ENCODE results near the gene APLP1. TPM values are rescaled to one million over a fixed set of nuclear protein-coding genes. Genes with fewer than 3 reads are reported as not detected.
A peak's percentile ranks its signal among the peaks of the same experiment; 100 is the strongest.

Gene APLP1
- polyA plus RNA-seq, 2 of the 4 experiments (the other 2 are of a cell fraction): 54.7 to 60.4 TPM

DNA sequence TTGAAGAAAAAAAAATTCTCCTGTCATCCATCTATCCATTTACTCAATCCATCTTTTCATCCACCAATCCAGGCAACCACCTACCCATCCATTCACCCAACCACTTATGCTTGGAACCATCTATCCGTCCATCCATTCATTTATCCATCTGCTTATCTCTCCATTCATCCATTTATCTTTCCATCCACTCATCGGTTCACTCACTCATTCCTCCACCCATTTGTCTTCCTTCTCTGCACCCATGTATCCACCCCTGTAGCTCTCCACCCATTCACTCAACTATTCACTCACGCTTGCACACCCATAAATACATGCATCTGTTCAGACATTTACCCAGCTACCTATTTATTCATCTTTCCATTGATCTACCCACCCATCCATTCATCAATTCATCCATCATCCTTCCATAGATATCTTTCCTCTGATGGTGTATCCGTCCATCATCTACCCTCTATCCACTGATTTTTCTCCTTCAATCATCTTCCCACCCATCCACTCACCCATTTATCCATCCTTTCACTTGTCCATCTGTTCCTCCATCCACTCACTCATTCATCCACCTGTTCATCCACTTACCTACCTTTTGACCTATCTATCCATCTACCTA is 25.6 kb upstream of the APLP1 start:
- Histone ChIP-seq H3K4me1 (peaks cover 28% of the 10 kb centered on the region; the same call in 2 of the 3 replicates), H3K4me2 (no peak overlapping the region), H3K27ac (no peak overlapping the region), H3K9me3 (peaks cover 22% of the 10 kb centered on the region), H3K4me3 (no peak overlapping the region)
- 59% methylated on average over 4 of the region's 4 CpGs for whole genome bisulfite sequencing (ENCODE audit: missing lambda C conversion rate)
- POLR2A ChIA-PET: no interaction called here
- CTCF ChIA-PET: interaction anchor here (1.1 kb wide), 1 partner anchor 40 kb away, joined by 3 read pairs; no protein-coding TSS in a partner anchor
- no peak for ATAC-seq
- peak; percentile 43 for FAIRE-seq
- TF ChIP-seq POLR2A (IDR thresholded peaks at IDR 0.05; ENCODE audit: low read length) (no peak), EHMT2 (IDR thresholded peaks at IDR 0.05; ENCODE audit: low read depth) (no peak), CHD4 (IDR thresholded peaks at IDR 0.05; ENCODE audit: borderline replicate concordance) (no peak), EP300 (IDR thresholded peaks at IDR 0.05) (no peak), CHD2 (IDR thresholded peaks at IDR 0.05; ENCODE audit: low read length, partially characterized antibody) (no peak), HDAC2 (IDR thresholded peaks at IDR 0.05) (no peak), TFCP2L1 (CRISPR knock-in tag; IDR thresholded peaks at IDR 0.05) (no peak)
- TF ChIP-seq, protein P1, sequence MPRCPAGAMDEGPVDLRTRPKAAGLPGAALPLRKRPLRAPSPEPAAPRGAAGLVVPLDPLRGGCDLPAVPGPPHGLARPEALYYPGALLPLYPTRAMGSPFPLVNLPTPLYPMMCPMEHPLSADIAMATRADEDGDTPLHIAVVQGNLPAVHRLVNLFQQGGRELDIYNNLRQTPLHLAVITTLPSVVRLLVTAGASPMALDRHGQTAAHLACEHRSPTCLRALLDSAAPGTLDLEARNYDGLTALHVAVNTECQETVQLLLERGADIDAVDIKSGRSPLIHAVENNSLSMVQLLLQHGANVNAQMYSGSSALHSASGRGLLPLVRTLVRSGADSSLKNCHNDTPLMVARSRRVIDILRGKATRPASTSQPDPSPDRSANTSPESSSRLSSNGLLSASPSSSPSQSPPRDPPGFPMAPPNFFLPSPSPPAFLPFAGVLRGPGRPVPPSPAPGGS (IDR thresholded peaks at IDR 0.05): no peak
- TF ChIP-seq, protein P2, sequence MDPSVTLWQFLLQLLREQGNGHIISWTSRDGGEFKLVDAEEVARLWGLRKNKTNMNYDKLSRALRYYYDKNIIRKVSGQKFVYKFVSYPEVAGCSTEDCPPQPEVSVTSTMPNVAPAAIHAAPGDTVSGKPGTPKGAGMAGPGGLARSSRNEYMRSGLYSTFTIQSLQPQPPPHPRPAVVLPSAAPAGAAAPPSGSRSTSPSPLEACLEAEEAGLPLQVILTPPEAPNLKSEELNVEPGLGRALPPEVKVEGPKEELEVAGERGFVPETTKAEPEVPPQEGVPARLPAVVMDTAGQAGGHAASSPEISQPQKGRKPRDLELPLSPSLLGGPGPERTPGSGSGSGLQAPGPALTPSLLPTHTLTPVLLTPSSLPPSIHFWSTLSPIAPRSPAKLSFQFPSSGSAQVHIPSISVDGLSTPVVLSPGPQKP (IDR thresholded peaks at IDR 0.05; ENCODE audit: low read depth, low read length): no peak
- DNase-seq (ENCODE audit: low read depth in 1 of 2, low spot score in 1 of 2): no peak

DNA sequence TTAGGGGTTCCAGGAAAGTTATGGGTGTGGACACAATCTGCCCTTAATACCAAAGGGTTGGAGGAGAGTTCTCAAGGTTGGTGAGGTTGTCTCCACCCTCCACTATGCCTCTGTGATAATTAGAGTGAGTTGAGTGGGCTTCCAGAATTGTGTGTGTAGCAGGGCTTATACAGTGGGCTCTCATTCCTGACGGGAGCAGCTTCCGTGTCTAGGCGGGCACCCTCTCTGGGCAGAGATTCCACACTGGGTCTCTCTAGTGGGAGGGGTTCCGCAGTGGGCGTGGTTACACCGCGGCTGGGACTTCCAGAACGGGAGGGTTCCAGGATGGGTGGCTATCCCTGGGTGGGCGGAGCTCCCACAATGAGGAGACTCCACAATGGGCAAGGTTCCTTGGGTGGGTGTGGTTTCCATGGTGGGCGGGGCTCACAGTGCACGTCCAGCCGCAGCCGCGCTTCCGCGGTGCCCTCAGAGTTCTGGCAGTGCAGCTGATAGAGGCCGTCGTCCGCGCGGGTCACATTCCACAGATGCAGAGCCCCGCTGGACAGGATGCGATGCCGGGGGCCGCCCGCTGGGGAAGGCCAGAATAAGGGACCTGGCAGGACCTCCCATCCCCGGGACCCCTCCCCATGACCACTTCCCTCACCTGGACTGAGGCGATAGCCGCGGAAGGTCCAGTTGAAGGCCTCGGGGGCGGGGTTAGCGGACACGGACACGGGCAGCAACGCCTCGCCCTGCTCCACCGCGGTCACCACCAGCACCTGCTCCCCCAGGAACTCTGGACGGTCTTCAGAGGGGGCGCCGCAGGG is 24.5 kb upstream of the APLP1 start:
- peak overlapping the region; percentile 12; the same call in 1 of the 3 replicates for H3K4me3 ChIP-seq
- POLR2A ChIA-PET: interaction anchor here (0.6 kb wide), 1 partner anchor 253 kb away, joined by 7 read pairs; no protein-coding TSS in a partner anchor
- H3K9me3 ChIP-seq: peaks cover 12% of the 10 kb centered on the region
- ATAC-seq (peak; percentile 25 to 75; a peak in 4 of 6 replicates), DNase-seq (ENCODE audit: low read depth in 1 of 2, low spot score in 1 of 2) (peak; percentile 88 to 93), FAIRE-seq (peak; percentile 49)
- H3K4me1 ChIP-seq: peaks cover 28% of the 10 kb centered on the region; the same call in 2 of the 3 replicates
- H3K27ac ChIP-seq: no peak overlapping the region
- 33% methylated on average over 42 of the region's 42 CpGs for WGBS (ENCODE audit: missing lambda C conversion rate)
- CTCF ChIA-PET: interaction anchor here (0.6 to 1.7 kb wide), 2 partner anchors 38 to 1342 kb away, joined by 3 read pairs; no protein-coding TSS in a partner anchor
- peak overlapping the region; percentile 63 for H3K4me2 ChIP-seq
- TF ChIP-seq RNF2 (IDR thresholded peaks at IDR 0.05; ENCODE audit: borderline replicate concordance, low read depth): peak; percentile 24; the same call in 1 of the 2 replicates
- TF ChIP-seq NR3C1 (IDR thresholded peaks at IDR 0.05): no peak

DNA sequence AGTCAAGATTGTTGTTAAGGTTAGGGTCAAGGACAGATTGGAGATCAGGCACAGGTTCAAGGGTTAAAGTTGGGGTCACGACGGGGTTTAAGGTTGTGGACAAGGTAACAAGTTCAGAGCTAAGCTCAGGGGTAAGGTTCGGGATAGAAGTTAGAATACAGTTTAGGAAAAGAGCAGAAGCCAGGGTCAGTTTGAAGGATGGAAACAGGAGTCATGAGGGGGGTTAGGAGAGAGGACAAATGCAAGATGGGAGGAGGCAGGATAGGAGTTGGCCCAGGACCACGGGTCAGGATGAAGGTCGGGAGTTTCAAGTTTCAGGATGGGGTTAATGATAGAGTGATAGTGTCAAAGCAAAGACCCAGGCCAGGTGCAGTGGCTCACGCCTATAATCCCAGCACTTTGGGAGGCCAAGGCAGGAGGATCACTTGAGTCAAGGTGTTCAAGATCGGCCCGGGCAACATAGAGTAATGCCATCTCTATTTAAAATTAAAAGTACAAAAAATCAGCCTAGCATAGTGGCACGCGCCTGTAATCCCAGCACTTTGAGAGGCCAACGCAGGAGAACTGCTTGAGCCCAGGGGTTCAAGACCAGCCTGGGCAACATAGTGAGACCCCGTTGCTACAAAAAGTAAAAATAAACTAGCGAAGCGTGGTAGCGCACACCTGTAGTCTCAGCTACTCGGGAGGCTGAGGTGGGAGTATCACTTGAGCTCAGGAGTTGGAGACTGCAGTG is 23.7 kb upstream of the APLP1 start:
- DNase-seq (ENCODE audit: low read depth in 1 of 2, low spot score in 1 of 2): no peak
- FAIRE-seq: no peak
- WGBS (ENCODE audit: missing lambda C conversion rate): 62% methylated on average over 16 of the region's 16 CpGs
- no peak; a peak in 1 of 6 replicates for ATAC-seq
- H3K4me3 ChIP-seq: peak overlapping the region; percentile 49
- peaks cover 4% of the 10 kb centered on the region for H3K9me3 ChIP-seq
- POLR2A ChIA-PET: interaction anchor here (1.2 to 1.6 kb wide), 2 partner anchors 12 to 104 kb away, joined by 3 to 4 read pairs; partner anchors contain the start of gene KIRREL2
- TF ChIP-seq RAD21 (conservative IDR thresholded peaks at IDR 0.05 in 1 of 2, IDR thresholded peaks at IDR 0.05 in 1 of 2): no peak
- TF ChIP-seq CHD2 (IDR thresholded peaks at IDR 0.05; ENCODE audit: low read length, partially characterized antibody): peak; percentile 18
- TF ChIP-seq, protein P3, sequence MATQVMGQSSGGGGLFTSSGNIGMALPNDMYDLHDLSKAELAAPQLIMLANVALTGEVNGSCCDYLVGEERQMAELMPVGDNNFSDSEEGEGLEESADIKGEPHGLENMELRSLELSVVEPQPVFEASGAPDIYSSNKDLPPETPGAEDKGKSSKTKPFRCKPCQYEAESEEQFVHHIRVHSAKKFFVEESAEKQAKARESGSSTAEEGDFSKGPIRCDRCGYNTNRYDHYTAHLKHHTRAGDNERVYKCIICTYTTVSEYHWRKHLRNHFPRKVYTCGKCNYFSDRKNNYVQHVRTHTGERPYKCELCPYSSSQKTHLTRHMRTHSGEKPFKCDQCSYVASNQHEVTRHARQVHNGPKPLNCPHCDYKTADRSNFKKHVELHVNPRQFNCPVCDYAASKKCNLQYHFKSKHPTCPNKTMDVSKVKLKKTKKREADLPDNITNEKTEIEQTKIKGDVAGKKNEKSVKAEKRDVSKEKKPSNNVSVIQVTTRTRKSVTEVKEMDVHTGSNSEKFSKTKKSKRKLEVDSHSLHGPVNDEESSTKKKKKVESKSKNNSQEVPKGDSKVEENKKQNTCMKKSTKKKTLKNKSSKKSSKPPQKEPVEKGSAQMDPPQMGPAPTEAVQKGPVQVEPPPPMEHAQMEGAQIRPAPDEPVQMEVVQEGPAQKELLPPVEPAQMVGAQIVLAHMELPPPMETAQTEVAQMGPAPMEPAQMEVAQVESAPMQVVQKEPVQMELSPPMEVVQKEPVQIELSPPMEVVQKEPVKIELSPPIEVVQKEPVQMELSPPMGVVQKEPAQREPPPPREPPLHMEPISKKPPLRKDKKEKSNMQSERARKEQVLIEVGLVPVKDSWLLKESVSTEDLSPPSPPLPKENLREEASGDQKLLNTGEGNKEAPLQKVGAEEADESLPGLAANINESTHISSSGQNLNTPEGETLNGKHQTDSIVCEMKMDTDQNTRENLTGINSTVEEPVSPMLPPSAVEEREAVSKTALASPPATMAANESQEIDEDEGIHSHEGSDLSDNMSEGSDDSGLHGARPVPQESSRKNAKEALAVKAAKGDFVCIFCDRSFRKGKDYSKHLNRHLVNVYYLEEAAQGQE (IDR thresholded peaks at IDR 0.05): no peak
- no peak for TF ChIP-seq KDM1A (IDR thresholded peaks at IDR 0.05; ENCODE audit: low read depth)
- TF ChIP-seq, protein P4, sequence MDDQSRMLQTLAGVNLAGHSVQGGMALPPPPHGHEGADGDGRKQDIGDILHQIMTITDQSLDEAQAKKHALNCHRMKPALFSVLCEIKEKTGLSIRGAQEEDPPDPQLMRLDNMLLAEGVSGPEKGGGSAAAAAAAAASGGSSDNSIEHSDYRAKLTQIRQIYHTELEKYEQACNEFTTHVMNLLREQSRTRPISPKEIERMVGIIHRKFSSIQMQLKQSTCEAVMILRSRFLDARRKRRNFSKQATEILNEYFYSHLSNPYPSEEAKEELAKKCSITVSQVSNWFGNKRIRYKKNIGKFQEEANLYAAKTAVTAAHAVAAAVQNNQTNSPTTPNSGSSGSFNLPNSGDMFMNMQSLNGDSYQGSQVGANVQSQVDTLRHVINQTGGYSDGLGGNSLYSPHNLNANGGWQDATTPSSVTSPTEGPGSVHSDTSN (IDR thresholded peaks at IDR 0.05): no peak
- H3K27ac ChIP-seq: peak overlapping the region in 1 of 2 experiments; percentile 65; a peak in 2 of 6 replicates
- CTCF ChIA-PET: interaction anchor here (1.2 to 2.4 kb wide), 4 partner anchors 11 to 37 kb away, joined by 3 to 8 read pairs (median 4); partner anchors contain the start of gene APLP1
- peaks cover 28% of the 10 kb centered on the region; the same call in 2 of the 3 replicates for H3K4me1 ChIP-seq
- H3K4me2 ChIP-seq: peak overlapping the region; percentile 99
